GM12865 (cell line): ENCODE measurements around the gene ARHGEF11.

Experiments
- DNase-seq: peaks from one replicate; pipeline ENCODE4 v3.0.0; 2010; ENCODE audit warnings: low read depth
- H3K4me3 ChIP-seq: 2 replicates; pipeline ENCODE4 v1.5.1; 2011; ENCODE audit warnings: mild to moderate bottlenecking, low read depth, low read length, control low read depth
- CTCF ChIP-seq: IDR thresholded peaks from 2 replicates; pipeline ENCODE4 v1.5.1; 2011; ENCODE audit warnings: low read length, control low read depth, low read depth, inconsistent platforms; ENCODE audit not compliant: insufficient read depth; ENCODE audit errors: missing control alignments

The ARHGEF11 gene

GRCh38 chr1:156895455-156895812 is 150.1 kb downstream of the ARHGEF11 start:
- no peak for DNase-seq
- no peak overlapping the region for H3K4me3 ChIP-seq
- TF ChIP-seq CTCF: no peak

GRCh38 chr1:156894711-156895454 is 150.7 kb downstream of the ARHGEF11 start:
- TF ChIP-seq CTCF: no peak
- no peak for DNase-seq
- no peak overlapping the region for H3K4me3 ChIP-seq

GRCh38 chr1:156894001-156894400 is 151.5 kb downstream of the ARHGEF11 start:
- DNase-seq: no peak
- TF ChIP-seq CTCF: no peak
- H3K4me3 ChIP-seq: no peak overlapping the region

- H3K4me3 ChIP-seq: no peak within 1 kb of the TSS
- DNase-seq: no peak
- TF ChIP-seq CTCF: no peak
Measured at GRCh38 chr1:156893048-156893953, 152.2 kb downstream of the ARHGEF11 start, which contains the start of gene PEAR1. TSS of gene PEAR1 (plus strand) at chr1:156893718. CDS start at chr1:156903927, 10,209 bp downstream.

- H3K4me3 ChIP-seq: no peak overlapping the region
- TF ChIP-seq CTCF: peak; percentile 83
- peak; percentile 84 for DNase-seq
Measured at GRCh38 chr1:156892190-156893047, 153.1 kb downstream of the ARHGEF11 start.

GRCh38 chr1:156889802-156890580 is 155.6 kb downstream of the ARHGEF11 start:
- no peak overlapping the region for H3K4me3 ChIP-seq
- peak; percentile 81 for DNase-seq
- TF ChIP-seq CTCF: peak; percentile 88
